Measurements from ENCODE around the gene PDGFRB.

GRCh38 chr5:150161242-150162141 lies 5.8 kb upstream of the PDGFRB start:
- no peak for TF ChIP-seq EZH2 (IDR thresholded peaks at IDR 0.05)
- no peak for TF ChIP-seq POLR2AphosphoS5 (IDR thresholded peaks at IDR 0.05; ENCODE audit: borderline replicate concordance, low read depth, low read length)
